Measurements from ENCODE around the gene ANKRD13A. TPM values are rescaled to one million over a fixed set of nuclear protein-coding genes. Genes with fewer than 3 reads are reported as not detected.
"Not testable (repeated sequence)": the region's sequence is repeated elsewhere in the genome, so short reads cannot be mapped to it uniquely, and the experiment has no call there.

Gene ANKRD13A
- polyA plus RNA-seq, 1 of the 3 experiments (the other 2 are of a cell fraction): 42.8 TPM

DNA sequence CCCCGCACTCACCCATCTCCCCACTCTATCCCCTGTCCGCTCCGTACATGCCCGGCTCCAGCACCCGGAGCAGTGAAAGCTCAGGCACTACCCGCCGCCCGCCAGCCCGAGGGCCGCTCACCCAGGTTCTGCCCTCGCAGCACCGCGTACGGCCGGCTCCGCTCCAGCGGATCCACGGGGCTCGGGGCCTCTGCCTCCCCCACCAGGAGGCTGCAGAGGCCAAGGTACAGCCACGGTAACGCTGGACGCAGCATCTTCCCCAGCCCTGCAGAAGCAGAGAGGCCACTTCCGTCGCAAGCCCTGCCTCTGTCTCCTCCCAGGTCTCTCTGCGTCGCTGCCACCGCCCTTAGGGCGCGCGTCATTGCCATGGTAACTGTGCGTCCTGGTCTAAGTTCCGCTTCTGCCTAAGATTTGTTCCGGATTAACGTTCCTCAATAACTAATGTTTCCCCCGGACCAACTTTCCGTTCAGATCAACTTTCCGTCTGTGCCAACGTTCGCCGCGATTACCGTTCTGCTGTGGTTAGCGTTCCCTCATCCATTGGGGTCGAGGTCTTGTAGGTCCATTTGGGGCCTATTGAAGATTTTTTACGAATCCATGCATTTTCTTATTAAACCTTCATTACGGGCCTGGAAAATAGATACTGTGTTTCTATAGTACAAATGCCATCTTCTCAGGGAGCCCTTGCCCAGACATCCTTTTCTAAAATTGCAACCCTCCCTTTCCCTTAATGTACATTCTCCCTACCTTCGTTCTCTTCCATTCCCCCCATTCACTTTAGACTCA lies 49.2 kb downstream of the ANKRD13A start, which contains the start of gene C12orf76 (continued):
- TF ChIP-seq NRF1 (IDR thresholded peaks at IDR 0.05; ENCODE audit: low read depth, low read length) (no peak), NFIC (IDR thresholded peaks at IDR 0.05; ENCODE audit: borderline replicate concordance) (no peak; the same call in 1 of the 2 replicates), MEF2A (IDR thresholded peaks at IDR 0.05; ENCODE audit: borderline replicate concordance, low read depth) (no peak), RXRA (IDR thresholded peaks at IDR 0.05; ENCODE audit: borderline replicate concordance, low read depth) (no peak), FOXJ3 (CRISPR knock-in tag; IDR thresholded peaks at IDR 0.05) (peak; percentile 59), RCOR1 (IDR thresholded peaks at IDR 0.05; ENCODE audit: low read length) (peak; percentile 79), SIN3A (IDR thresholded peaks at IDR 0.05; ENCODE audit: borderline replicate concordance, low read depth, low read length) (peak; percentile 91), GATA2 (CRISPR knock-in tag; IDR thresholded peaks at IDR 0.05) (0 out of 2 replicates have a peak, but pooled peaks have one; percentile 16), POLR2AphosphoS5 (IDR thresholded peaks at IDR 0.05; ENCODE audit: low read depth, low read length) (peak; percentile 90), JUND (IDR thresholded peaks at IDR 0.05) (no peak), RFX5 (IDR thresholded peaks at IDR 0.05; ENCODE audit: low read length) (peak; percentile 65; the same call in 1 of the 2 replicates), RAD21 (IDR thresholded peaks at IDR 0.05; ENCODE audit: low read length) (no peak), YY1 (IDR thresholded peaks at IDR 0.05; ENCODE audit: low read depth) (peak; percentile 77; the same call in 1 of the 2 replicates)
- TF ChIP-seq, protein P1, sequence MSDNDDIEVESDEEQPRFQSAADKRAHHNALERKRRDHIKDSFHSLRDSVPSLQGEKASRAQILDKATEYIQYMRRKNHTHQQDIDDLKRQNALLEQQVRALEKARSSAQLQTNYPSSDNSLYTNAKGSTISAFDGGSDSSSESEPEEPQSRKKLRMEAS (IDR thresholded peaks at IDR 0.05; ENCODE audit: low read depth): peak; percentile 87

DNA sequence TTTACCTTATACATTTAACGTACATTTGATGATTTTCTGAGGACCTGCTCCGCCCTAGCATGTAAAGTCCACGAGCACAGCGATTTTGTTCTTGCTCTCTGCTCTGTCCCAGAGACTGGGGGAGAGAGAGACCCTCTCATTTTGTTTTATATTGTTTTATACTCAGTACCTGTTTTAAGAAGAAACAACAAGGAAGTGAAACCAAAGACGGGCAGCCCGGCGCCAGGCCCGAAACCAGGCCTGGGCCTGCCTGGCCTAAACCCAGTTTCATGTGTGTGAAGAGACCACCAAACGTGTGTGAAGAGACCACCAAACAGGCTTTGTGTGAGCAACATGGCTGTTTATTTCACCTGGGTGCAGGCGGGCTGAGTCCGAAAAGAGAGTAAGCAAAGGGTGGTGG lies 49.8 kb downstream of the ANKRD13A start:
- H3K27ac ChIP-seq (ENCODE audit: low read depth in 2 of 2, low read length in 1 of 2): peak overlapping the region; percentile 85 to 86
- 86% methylated on average over 11 of the region's 11 CpGs for WGBS (ENCODE audit: low lambda C conversion rate)

DNA sequence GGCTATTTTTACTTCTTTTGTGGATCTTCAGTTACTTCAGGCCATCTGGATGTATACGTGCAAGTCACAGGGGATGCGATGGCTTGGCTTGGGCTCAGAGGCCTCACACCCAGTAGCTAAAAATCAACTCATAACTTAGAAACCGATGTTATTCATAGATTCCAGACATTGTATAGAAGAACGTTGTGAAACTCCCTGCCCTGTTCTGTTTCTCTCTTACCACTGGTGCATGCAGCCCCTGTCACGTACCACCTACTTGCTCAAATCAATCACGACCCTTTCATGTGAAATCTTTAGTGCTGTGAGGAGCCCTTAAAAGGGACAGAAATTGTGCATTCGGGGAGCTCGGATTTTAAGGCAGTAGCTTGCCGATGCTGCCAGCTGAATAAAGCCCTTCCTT lies 50.4 kb downstream of the ANKRD13A start:
- H3F3A ChIP-seq (replicated peaks; ENCODE audit: insufficient read depth); H3K4me2 ChIP-seq; POLR2A ChIA-PET; H3K9me3 ChIP-seq; DNase-seq; H3K9me2 ChIP-seq; H3K36me3 ChIP-seq (replicated peaks in 1 of 2; ENCODE audit: control insufficient read depth in 1 of 2, insufficient read depth in 2 of 2, low read length in 1 of 2); H3K27me3 ChIP-seq (ENCODE audit: insufficient read depth); H3K9ac ChIP-seq; H4K20me1 ChIP-seq (ENCODE audit: insufficient read depth); CTCF ChIA-PET; H3K4me3 ChIP-seq (ENCODE audit: low read depth in 2 of 2, low read length in 1 of 2): not testable (repeated sequence)
- Histone ChIP-seq H3K79me2 (ENCODE audit: insufficient read depth) (peaks cover 36% of the 10 kb centered on the region), H3K27ac (ENCODE audit: low read depth in 2 of 2, low read length in 1 of 2) (0 out of 4 replicates have a peak overlapping the region, but pooled peaks of 1 of the 2 experiments have one; percentile 85), H2AFZ (ENCODE audit: low read depth) (0 out of 2 replicates have a peak overlapping the region, but pooled peaks have one; percentile 3), H3K4me1 (ENCODE audit: control insufficient read depth in 1 of 2, insufficient read depth in 2 of 2, low read depth in 1 of 2, low read length in 1 of 2) (peaks cover 14 to 15% of the 10 kb centered on the region in 2 experiments; a peak in 3 of 4 replicates)
- 89% methylated on average over 9 of the region's 9 CpGs for WGBS (ENCODE audit: low lambda C conversion rate)

More for the DNA sequence above, 49.8 kb downstream of the ANKRD13A start:
- H3K9ac ChIP-seq: peak overlapping the region; percentile 78
- peak overlapping the region; percentile 78 to 84 for H3K4me3 ChIP-seq (ENCODE audit: low read depth in 2 of 2, low read length in 1 of 2)
- peaks cover 14 to 15% of the 10 kb centered on the region in 2 experiments; a peak in 3 of 4 replicates for H3K4me1 ChIP-seq (ENCODE audit: control insufficient read depth in 1 of 2, insufficient read depth in 2 of 2, low read depth in 1 of 2, low read length in 1 of 2)
- H3K9me2 ChIP-seq; H4K20me1 ChIP-seq (ENCODE audit: insufficient read depth); CTCF ChIA-PET; DNase-seq; H3K36me3 ChIP-seq (replicated peaks in 1 of 2; ENCODE audit: control insufficient read depth in 1 of 2, insufficient read depth in 2 of 2, low read length in 1 of 2); POLR2A ChIA-PET; H3K27me3 ChIP-seq (ENCODE audit: insufficient read depth); H3F3A ChIP-seq (replicated peaks; ENCODE audit: insufficient read depth); H3K9me3 ChIP-seq: not testable (repeated sequence)
- H3K79me2 ChIP-seq (ENCODE audit: insufficient read depth): peaks cover 41% of the 10 kb centered on the region
- H3K4me2 ChIP-seq: peak overlapping the region; percentile 97
- H2AFZ ChIP-seq (ENCODE audit: low read depth): peak overlapping the region; percentile 97

Measured in SK-N-SH (cell line).